HG02938 (cell line): ENCODE measurements around the gene KIF1B.
"Not testable (repeated sequence)": the region's sequence is repeated elsewhere in the genome, so short reads cannot be mapped to it uniquely, and the experiment has no call there.

Source experiments
- ATAC-seq: cut with Tn5 transposase; IDR thresholded peaks from one replicate; pipeline ENCODE4 v1.9.1; 2021; ENCODE audit warnings: mild to moderate bottlenecking, moderate library complexity; ENCODE audit not compliant: unreplicated experiment

KIF1B gene

DNA sequence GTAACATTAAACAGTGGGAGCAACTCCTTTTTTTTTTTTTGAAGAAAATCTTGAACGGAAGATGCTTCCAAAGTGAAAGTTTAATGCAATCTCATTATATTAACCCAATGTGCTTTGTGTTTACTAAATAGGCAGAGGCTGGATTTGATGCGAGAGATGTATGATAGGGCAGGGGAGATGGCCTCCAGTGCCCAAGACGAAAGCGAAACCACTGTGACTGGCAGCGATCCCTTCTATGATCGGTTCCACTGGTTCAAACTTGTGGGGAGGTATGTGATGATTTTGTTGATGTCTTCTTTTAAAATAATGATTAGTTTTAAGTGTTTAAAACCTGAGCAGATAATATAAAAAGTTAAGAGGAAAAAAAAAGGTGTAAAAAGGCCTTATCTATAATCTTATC, 114.3 kb downstream of the KIF1B start:
- ATAC-seq, result no peak

DNA sequence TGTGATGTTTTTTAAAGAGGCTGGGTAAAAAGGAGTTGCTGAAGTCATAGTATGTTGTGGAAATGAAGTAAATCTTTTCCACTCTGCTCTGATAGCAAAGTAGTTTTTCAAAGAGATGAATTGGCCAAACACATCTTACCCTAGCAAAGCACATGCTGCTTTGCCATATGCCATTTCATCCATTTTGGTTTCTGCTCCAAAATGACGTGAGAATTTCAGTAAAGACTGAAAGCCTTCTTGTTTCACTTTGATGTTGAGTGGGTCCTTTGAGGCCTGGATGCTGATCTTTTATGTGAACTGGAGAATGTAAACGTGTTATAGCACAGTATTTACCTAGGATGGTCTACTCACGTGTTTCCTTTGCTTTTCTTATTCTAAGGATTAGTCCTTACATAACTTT, 115.2 kb downstream of the KIF1B start:
- ATAC-seq, result no peak

DNA sequence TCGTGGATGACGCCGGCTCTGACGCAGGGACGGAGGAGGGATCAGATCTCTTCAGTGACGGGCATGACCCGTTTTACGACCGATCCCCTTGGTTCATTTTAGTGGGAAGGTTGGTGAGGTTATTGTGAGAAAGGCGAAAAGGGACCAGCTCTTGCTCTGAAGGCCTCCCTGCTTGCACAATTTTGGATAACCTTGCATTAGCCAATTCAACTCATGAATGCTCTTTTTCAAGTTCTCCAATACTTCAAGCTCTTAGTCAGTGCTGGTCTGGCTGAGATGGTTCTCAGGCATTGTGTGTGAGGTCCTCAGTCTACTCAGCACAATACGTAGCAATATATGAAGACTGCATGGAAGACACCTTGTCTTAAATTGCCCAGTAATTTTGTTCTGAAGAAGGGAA, 115.9 kb downstream of the KIF1B start:
- no peak for ATAC-seq

DNA sequence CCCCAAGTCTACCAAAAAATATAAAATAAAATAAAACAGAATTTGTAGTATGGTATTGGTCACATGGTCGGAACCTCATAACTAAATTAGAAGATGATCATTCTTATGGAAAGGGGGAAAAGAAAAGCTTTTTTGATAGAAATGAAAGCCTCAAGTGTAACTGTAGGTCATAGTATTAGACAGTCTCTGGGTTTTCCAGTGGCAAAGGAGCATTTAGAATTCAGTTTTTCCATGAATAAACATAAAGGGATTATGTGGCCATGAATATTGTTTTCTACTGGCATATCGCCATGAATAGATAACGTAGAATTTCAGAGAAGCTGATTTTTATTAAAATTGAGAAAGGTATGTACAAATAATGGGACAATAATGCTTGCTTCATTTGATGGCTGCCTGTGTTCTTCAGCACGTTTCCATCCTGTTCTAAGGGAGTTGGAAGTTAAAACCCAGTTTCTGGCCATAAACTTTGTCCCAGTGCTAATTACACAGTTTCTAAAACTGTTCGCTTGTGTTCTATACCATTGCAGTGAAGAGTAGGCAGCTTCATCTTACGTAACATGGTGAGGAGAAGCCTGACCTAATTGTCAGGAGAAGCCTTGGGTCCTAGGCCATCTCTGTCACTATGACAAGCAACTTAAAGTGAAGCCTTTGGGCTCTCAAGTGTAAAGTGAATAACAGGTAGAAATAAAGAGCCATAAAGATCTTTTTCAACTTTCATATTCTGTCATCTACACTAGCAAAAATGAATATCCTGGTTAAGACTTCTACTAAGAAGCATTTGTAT, 118.0 kb downstream of the KIF1B start:
- no peak for ATAC-seq

DNA sequence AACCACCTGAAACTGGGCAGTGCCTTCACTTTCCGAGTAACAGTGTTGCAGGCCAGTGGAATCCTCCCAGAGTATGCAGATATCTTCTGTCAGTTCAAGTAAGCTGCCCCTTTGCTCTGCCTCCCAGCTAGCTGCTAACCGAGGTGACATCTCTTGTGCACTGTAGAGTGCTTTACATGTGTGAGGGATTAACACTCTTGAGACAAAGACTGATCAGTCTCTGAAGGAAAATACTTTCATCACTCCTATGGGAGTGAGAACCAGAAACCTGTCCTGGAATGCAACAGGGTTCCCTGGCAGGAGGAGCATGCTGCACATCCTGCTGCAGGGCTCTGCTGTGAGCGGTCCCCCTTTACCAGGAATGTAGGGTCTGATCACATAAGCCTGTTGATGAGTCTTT, 127.1 kb downstream of the KIF1B start:
- ATAC-seq, result no peak

DNA sequence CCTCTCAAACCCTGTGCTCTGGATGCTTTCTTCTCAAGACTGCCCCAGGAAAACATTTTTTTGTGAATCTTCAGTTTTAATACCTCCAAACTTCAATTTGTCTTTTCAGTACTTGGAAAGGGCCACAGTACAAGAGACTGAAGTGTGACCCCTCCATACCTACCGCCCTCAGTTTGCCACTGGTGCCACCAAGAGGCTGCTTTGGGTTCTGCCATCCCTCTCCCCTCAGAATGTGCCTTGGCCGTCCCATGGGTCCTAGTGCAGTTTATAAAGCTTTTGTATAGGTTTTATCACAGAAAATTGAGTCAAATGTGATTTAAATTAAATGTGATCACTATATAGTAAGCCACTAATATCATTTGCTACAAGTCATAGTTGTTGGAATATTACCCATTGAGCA, 127.7 kb downstream of the KIF1B start:
- no peak for ATAC-seq

DNA sequence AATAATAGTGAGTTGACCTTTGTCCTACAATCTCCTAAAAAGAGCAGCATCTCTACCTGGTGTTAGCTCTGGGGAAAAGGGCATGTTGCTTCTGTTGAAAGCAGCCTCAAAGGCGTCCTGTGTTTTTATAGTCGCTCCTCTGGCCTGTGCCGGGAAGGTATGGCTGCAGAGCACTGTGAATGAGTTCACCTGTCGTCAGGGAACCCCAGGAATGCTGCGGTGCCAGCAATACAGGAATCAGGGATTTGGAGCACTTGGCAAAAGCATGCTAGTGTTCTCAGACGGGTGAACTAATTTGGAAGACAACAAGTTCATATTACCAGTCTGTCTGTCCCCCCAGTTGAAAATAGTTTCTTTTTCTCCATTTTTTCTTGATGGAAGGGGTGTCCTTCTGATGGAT, 128.2 kb downstream of the KIF1B start:
- ATAC-seq, result no peak

DNA sequence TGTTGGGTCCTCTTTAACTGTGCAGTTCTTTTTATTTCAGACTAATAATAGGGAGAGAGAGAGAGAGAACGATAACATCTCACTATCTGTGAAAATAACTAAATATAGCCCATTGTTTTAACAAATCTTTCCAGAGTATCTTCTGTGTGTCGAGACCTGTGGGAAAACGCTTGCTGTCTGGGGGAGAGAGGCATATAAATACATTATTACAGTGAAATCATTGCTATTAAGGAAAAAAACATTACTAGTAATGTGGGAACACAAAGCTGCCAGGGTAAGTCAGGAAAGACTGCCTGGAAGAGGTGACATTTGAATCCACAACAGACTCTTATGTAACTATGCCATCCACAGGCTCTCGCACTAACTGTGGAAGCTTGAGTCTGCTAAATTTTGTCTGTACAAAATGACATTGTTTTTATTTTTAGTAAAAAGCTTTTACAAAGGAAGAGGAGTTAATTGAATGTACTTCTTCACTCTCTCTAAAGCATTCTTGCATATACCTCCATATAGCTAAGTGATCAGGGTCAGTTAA, 128.7 kb downstream of the KIF1B start:
- no peak for ATAC-seq

DNA sequence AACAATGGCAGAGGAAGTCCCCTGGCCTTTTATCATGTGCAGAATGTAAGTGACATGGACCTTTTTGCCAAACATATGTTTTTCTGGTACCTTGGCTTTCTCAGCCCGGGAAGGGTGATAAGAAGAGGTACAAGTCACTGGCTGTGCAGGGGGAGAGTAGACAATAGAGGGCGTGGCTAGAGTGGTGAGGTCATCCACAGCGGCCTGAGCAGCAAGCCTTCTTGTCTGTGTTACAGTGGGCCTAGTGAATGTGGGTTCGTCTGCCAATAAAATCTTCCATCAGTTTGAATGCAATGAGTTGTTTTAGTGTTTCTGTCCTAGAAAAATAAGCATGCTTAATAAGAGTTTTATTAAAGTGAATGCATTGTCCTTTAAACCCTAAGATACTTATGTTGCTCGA, 129.4 kb downstream of the KIF1B start:
- ATAC-seq, result no peak

DNA sequence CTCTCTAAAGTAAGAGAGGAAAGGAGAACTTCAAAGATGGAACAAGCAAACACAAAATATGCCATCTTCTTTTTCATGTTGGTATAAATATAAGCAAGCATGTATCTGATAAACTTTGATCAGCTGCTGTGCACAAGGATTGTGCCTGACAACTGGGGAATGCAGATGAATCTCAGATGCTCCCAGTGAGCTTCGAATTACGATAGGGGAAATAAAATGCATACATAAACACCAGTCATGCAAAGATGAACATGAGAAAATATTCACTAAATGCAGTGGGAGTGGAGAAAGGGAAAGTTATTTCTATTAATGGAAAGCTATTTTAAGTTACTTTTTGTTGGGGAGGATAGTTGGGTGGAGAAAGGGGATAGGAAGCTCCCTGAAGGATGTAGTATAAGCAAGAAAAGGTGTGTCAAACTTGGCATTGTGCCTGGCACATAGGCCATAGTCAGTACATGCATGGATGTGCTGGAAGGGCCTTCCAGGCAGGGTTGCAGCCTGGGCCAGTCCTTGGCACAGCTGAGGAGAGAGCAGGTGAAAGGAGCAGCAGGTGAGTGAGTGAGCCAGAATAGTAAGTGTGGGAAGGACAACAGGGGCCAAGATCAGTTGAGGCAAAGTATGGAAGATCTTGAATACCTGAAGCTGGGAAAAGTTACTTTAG, 130.7 kb downstream of the KIF1B start:
- no peak for ATAC-seq

DNA sequence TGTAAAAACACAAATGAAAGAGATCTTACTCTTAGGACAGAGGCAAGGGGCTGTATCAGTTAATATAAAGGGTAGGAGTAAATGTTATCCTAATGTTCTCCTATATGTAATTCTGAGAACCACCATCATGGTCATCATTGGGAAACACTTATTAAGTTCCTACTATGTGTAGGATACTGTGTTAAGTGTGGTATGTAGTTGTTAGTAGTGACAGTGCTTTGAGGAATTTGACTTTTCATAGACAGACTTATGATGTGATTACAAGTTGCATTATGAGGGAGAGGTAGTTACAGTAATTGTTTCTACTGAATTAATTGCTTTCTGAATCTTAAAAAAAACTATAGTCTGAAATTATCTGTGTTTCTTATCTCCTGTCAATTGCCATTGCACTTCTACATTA, 136.7 kb downstream of the KIF1B start:
- ATAC-seq, result no peak

DNA sequence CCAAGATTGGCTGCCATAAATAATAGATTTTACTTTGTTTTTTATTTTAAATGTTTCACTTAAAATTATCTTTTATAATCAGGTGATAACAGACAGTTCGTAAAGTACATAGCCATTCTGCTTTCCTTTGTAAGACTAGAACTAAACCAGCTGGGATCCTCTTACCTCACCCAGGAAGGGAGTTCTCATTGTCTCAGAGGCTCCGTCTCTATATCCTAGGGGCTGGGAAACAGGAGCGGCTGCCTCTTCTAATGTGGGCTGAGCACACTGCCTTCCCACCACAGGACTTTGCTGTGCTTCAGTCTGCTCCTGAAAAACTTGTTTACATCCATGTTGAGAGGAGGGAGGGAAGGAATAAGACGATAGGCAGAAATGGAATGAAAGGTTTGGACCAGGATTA, 142.9 kb downstream of the KIF1B start:
- ATAC-seq, result no peak

DNA sequence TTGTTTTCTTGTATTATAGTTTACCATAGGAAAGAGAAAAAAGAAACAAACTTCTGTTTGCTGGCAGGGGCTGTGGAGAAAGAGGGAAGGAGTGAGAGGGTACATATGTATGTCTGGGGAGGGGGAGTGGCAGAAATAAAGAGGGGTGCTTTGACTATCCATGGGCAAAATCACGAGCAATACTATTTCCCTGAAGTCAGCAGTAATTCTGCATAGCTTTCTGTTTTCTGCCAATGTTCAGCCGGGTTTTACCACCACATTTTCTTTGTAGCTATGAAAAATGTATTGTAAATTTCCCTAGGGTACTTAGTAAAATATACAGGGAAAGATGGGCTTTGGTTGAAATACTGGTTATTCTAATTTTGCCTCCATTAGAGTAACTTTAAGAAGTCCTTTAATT, 143.3 kb downstream of the KIF1B start:
- no peak for ATAC-seq

DNA sequence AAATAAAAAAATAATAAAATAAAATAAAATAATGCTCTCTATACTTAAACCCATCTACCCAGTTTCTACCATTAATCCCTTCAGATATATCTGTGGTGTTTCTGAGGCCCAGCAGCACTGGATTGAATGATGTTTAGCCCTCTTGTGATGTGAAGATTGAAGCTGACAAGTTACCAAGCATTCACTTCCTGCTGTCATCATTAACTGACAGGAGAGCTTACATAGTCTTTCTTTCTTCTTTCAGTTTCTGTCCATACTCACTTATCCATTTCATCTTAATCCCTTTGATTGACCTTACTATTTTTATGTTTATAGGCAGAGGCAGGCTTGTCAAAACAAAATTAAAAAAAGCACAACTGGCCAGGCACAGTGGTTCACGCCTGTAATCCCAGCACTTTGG, 149.7 kb downstream of the KIF1B start:
- no peak for ATAC-seq

DNA sequence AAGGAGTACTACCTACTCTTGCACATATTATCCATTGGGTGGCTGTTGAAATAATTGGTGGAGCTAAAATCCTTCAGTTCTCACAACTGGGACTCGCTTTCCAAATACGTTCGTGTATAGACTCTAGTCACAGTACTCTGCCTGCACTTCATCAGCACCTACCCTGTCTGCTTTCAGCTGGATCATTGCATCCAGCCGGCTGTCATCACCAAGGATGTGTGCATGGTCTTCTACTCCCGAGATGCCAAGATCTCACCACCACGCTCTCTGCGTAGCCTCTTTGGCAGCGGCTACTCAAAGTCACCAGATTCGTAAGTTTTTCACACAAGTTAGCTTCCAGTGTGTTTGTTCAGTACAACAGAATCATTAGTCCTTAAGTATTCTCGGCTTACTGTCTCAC, 151.1 kb downstream of the KIF1B start:
- ATAC-seq, result no peak

DNA sequence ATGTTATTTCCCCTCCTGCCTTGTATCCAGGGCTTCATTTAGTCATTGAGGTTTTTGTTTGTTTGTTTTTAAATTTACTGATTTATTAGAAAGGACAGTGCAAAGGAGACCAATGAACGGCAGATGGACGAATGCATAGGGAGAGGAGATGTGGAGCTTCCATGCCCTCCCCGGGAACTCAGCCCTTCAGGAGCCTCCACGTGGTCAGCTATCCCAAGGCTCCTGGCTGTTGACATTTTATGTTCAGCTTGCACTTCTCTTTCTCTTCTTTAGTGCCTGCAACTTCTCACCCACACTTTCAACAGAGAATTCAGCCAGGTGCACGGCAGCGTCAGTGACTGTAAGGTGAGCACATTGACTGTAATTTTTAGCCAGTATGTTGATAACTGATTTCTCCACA, 157.8 kb downstream of the KIF1B start:
- ATAC-seq, result no peak

DNA sequence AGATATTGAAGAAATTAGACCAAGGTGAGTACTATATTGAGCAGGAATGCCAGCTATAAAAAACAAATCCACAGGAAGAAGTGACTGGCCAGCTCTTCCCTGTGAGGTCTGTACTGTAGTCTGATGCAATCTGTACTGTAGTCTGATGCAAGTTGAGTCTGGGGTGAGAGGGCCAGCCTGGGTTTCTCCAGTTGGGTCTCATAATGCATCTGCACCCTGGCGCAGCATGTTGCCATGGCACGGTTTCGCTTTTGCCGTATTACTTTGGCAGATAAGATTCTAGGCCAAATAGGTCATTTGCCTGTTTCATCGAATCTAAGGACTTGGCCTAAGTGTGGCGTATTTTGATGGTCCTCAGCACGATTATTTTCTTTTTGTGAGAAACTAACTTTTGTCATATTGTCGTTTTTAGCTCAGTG, 164.1 kb downstream of the KIF1B start:
- no peak for ATAC-seq

DNA sequence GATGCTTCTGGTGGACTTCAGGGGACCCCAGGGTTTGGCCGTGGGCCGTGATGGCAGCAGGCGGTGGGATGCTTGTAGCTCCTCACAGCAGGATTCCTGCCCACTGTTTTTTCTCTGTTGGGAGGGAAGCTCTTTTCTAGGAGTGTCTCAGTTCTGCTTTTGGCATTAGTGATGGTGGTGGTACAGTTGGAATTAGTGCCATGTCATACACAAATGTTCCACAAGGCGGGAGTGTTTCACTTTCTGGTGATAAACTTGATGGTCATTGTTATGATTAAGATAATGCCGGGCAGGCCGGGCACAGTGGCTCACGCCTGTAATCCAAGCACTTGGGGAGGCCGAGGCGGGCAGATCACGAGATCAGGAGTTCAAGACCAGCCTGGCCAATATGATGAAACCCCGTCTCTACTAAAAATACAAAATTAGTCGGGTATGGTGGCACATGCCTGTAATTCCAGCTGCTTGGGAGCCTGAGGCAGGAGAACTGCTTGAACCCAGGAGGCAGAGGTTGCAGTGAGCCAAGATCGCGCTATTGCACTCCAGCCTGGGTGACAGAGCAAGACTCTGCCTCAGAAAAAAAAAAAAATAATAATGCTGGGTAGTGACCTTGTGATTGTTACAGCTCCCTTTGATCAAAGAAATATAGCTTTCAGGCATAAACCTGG, 167.1 kb downstream of the KIF1B start:
- not testable (repeated sequence) for ATAC-seq

DNA sequence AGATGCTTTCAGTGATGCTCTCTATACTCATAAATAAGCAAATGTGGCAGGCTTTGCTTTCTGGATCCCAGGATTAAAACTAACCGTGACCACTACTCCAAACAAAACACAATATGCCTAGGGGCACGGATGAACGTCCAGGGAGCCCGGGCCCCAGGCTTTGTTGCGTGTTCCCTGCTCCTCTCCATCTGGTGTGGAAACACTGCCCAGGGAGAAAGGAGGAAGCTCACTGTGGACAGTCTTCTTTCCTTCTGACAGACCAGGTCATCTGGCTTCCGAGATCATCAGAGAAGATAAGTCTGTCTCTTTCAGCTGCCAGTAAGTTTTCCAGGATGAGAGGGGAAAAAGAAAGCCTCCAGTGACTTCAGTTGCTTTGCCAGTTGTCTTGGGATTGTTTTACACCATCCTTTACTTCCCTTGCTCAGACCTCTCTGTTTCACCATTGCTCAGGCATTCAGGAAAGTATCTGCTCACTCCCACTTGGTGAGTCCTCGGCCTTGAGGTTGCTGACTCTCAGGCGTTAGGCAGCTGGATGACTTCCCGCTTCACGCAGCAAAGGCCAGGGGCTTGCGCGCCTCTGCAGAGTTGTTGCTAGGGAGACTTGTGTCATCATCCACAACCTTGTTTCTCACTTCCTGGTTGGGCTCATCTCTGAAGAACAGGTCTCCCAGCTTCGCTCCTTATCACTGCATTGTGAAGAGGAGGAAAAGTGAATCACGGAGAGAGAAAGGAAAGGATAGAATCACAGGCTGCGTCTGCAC, 167.9 kb downstream of the KIF1B start:
- ATAC-seq, result no peak

DNA sequence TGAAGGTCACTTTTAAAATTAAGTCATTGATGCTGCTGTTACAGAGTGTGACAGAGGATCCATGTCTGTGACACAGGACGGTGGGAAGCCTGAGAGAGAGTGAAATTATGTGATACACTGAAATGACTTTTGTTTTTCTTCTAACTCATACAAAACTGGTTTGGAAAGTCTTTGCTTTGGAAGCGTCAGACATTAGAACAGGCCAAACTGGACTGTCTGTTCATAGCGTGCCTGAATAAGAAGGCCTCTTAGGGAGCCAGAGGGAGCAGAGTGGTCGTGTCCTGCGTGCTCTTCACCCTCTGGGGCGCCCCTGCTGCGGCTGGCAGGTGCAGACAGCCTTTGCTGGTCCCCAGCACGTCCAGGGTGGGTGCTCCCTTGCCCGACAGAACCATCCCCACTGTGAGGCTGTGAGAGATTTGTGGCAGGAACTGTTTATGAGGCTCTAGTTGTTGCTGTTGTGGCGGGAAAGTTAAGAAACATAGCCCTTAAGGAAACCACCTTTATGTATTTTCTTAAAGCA, 168.8 kb downstream of the KIF1B start:
- ATAC-seq, result no peak

DNA sequence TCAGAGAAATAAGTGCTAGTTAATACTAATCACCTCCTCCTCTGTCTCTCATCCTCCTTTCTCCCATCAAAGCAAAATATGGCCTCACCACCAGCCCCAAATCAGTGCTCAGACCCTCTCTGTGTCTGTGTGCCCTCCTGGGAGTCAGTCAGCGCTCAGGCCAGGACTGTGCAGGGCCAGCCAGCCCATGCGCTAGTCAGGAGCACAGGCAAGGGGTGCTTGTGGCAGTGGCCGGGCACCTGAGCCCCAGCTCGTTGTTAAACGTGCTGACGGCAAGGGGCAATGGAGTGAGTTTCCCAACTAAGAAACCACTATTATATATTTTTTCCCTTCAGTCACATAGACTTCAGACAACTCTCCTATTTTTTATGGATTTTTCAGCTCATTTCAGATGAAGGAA, 169.3 kb downstream of the KIF1B start:
- no peak for ATAC-seq
